HG02938 (cell line): ENCODE results near the gene CKAP4.

Experiments
- ATAC-seq: cut with Tn5 transposase; IDR thresholded peaks from one replicate; pipeline ENCODE4 v1.9.1; 2021; ENCODE audit warnings: mild to moderate bottlenecking, moderate library complexity; ENCODE audit not compliant: unreplicated experiment

The CKAP4 gene

DNA sequence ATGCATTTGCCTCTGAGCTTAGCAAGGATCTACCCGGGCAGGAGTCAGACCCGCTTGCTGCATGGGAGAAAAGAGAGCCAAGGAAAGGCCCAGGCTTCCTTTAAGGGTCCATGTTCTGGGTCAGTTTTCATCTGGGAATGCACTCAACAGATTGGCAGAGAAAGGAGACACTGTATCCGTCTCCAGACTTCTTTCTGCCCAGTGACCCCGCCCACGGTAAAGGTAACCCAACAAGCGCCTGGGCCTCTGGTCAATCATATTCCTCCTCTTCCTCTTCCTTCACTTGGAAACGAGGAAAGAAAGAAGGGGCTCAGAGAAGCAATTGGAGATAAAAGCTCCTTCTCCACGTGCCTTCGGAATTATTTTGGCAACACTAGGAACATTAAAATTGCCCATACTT, 27.6 kb upstream of the CKAP4 start:
- no peak for ATAC-seq

GRCh38 chr12:106274575-106275121, 26.8 kb upstream of the CKAP4 start:
- no peak for ATAC-seq

DNA sequence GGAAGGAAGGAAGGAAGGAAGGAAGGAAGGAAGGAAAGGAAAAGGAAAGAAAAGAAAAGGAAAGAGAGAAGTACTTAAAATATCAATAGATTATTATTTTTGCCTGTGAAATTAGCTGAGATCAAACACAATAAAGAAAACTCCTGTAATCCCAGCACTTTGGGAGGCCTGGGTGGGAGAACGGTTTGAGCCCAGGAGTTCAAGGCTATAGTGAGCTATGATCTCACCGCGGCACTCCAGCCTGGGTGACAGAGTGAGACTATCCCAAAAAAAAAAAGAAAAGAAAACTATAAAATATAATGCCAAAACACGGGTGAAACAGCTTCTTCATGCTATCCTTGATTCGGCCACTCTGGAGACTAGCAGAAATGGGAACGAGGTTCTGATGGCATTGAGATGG, 26.2 kb upstream of the CKAP4 start:
- ATAC-seq = no peak

- no peak for ATAC-seq
These were observed 25.7 kb upstream of the CKAP4 start for GRCh38 chr12:106273491-106273890.

DNA sequence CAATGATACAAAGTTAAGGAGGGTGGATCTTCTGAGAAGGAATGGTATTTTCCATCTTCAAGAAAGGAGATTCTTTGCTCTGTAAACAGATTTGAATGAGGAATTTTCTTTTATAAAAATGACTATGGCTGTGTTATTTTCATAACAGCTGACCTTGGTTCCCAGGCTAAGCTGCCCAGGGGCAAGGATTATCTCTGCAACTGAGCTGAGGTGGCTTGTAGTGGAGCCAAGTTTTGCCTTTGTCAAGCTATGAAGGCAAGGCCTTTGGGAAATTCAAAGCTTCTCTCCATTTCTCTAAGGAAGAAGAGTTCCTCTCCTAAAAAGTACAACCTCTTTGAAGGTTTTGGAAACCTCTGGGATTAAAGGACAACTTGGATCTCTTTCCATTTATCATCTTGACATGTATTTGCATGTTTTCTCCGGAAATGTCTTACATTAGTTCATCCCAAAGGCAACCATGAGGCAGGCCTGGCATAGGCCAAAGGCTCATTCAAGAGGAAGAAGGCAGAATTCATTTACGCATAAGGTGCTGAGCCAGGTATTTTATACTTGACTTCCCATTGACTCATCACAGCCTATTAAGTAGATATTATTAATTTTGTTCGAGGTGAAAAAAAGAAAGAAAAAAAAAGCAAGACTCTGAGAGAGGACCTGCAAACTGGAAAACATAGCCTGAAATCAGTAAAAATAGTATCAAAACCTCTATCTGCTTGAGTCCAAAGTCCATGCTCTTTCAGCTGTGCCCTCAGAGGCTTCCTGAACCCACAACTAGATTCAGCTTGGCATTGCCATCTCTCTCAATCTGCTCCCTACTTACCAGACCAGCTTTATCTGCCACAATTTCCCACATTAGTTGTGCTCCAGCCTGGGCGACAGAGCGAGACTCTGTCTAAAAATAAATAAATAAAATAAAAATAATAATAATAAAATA, 24.0 kb upstream of the CKAP4 start:
- no peak for ATAC-seq

DNA sequence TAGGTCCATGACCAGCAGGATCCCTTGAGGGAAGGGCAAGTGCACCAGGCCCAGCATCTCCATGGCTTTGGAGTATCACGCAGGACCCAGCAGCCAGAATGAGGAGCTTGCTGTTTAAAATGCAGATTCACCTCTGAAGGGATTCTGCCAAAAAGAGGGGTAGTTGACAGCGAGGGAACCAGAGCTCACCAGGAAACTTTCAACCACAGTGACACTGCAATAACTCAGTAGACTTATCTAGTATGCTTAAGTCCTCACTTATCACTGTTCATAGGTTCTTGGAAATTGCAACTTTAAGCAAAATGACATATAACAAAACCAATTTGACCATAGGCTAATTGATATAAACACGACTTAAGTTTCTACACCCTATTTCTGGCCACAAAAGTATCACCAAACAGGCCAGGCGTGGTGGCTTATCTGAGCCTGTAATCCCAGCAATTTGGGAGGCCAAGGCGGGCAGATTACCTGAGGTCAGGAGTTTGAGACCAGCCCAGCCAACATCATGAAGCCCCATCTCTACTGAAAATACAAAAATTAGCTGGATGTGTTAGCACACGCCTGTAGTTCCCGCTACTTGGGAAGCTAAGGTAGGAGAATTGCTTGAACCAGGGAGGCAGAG, 21.4 kb upstream of the CKAP4 start:
- ATAC-seq = no peak

- no peak for ATAC-seq
These were observed 19.7 kb upstream of the CKAP4 start for GRCh38 chr12:106267535-106267934.

DNA sequence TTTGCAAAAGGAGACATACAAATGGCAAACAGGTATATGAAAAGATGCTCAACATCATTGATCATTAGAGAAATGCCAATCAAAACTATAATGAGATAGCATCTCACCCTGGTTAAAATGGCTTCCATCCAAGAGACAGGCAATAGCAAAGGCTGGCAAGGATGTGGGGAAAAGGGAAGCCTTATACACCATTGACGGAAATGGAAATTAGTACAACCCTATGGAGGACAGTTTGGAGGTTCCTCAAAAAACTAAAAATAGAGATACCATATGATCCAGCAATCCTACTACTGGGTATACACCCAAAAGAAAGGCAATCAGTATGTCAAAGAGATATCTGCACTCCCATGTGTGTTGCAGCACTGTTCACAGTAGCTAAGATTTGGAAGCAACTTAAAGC, 17.3 kb upstream of the CKAP4 start:
- ATAC-seq = no peak

DNA sequence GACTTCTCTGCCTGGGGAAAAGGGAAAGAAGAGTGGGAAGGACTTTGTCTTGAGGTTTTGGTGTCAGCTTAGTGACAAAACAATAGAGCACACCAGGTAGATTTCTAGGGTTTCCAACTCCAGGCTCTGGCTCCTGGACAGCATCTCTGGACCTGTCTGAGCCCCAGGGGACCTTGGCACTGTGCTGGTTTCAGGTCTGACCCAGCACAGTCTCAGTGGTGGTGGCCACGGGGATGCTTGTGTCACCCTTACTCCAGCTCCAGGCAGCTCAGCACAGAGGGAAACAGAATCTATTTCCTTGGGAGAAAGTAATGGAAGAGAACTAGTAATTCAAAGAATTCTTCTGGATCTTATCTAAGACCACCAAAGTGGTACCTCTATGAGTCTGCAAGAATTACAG, 11.1 kb upstream of the CKAP4 start:
- no peak for ATAC-seq

DNA sequence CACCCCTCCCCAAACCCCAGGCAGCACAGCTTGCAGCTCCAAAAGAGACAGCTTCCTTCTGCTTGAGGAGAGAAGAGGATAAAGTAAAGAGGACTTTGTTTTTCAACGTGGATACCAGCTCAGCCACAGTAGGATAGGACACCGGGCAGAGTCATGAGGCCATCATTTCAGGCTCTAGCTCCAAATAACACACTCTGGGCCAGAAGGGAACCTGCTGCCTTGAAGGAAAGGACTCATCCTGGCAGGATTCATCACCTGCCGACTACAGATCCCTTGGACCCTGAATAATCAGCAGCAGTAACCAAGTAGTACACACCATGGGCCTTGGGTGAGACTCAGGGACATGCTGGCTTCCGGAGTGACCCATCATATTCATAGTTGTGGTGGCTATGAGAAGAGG, 10.4 kb upstream of the CKAP4 start:
- ATAC-seq = no peak

DNA sequence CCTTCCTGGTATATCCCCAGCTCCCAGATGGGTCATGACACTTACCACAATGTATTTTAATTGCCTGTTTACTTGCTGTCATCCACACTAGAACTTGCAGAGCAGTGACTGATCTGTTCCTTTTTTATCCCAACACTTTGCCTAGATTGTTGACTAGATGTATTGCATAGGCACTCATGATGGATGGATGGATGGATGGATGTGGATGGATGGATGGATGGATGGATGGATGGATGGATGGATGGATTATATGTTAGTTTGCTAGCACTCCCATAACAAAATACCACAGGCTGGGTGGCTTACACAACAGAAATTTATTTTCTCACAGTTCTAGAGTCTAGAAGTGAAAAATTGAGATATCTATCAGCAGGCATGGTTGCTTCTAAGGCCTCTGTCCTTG, 8.7 kb upstream of the CKAP4 start:
- ATAC-seq = no peak

GRCh38 chr12:106255952-106256351, 8.1 kb upstream of the CKAP4 start:
- no peak for ATAC-seq

GRCh38 chr12:106255493-106255892, 7.7 kb upstream of the CKAP4 start:
- no peak for ATAC-seq

- no peak for ATAC-seq
These were observed 6.9 kb upstream of the CKAP4 start for GRCh38 chr12:106254724-106255123.

DNA sequence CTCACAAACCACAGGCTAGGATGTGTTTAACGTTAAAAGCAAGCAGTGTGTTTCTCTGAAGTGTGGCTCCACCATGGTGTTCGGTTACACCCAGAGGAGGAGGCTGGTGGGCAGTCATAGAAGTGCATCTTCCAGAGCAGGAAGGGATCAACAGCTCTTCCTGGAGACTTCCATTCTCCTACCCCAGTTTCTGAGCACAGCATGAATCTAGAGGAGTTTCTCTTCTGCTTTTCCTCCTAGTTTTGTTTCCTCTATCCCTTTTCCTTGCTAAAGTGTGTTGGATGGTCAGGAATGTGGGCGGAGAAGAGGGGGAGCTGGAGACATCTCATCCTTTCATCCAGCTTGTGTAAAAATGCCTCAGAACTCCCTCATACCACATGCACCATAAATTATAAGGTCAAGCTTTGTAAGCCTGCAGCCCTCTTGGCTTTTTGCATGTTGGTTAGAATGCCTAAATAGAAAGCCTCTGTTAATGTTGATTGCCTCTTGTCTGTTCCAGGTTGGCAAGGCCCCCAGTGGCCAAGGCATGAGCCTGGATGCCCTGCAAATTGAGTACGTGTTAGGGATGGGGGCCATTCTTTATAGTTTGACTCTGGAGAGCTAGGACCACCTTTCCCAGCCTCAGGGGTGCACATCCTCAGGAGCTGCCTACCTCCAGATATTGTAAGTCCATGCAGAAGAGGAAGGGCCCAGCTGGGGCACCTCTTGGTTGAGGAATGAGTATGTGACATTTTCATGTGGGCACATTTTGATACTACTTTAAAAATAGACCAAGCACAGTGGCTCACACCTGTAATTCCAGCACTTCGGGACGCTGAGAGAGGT, 4.0 kb upstream of the CKAP4 start:
- no peak for ATAC-seq

DNA sequence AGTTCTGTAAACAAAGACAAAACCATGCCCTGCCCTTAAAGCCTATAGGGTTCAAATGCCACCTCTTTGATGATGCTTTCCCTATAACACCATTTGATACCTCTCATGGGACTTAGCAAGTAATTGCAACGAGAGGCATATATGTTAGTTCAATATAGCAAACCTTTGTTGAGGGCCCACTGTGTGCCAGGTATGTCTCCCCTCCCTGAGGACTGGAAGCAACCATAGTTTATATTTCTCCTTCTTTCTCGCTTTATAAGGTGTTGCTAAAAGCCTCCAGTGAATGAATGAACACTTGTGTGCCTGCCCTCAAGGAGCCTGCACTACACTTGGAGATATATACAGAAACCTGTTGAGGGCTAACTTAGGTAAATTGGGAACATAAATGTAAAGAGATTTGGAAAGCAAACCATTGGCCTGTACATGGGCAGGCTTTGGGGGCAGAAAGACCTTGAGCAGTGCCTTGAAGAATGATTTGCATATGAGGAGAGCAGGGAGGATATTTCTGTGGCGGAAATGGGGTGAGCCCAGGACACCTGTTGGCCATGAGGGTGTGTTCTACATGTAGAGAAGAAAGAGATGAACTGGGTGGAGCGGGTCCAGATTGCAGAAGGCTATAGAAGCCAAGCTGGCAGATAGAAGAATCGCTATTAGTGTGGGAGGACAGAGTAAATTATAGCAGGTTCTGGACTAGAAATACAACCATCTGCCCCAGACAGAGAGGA, 1.8 kb upstream of the CKAP4 start:
- ATAC-seq = peak; percentile 63

GRCh38 chr12:106248846-106249371, 1.1 kb upstream of the CKAP4 start:
- no peak for ATAC-seq

DNA sequence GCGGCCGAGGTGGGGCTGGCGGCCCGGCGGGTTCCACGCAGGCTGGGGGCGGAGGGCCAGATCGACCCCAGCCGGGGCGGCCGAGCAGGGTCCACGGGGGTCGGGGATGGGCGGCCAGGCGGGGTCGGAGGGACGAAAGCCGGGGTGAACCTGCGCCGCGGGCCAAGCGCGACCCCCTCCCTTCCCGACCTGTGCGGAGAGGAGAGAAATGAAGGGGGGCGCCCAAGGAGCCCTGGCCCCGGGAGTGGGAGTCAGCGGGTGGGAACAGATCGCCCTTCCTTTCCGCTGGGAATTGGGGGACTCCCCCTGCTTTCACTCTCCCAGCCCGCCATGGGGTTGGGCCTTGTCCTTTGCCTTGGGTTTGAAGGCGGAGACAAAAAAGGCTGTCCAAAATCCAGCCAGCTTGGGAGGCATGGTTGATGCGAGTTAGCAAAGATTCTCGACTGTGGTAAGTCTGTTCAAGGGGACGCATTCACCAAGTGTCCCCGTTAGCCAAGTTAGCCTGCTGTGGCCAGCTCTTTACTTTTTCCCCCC, 559 bp upstream of the CKAP4 start:
- ATAC-seq = no peak

- ATAC-seq = peak; percentile 36
These were observed 738 bp downstream of the CKAP4 start for GRCh38 chr12:106246891-106247673.
